DND-41 (cell line): ENCODE results near the gene HSF4.

Experiments
- EZH2 ChIP-seq: IDR thresholded peaks from 3 replicates; pipeline ENCODE4 v1.6.1; 2012; ENCODE audit warnings: borderline replicate concordance, low read depth, mild to moderate bottlenecking, moderate library complexity, low read length, inconsistent platforms; ENCODE audit not compliant: severe bottlenecking
- TF ChIP-seq, protein P1 (sequence below): IDR thresholded peaks from 2 replicates; pipeline ENCODE4 v1.5.1; 2012; ENCODE audit warnings: borderline replicate concordance, low read length, moderate library complexity, mild to moderate bottlenecking; ENCODE audit not compliant: poor library complexity, severe bottlenecking; ENCODE audit errors: extremely low read depth

DNA sequence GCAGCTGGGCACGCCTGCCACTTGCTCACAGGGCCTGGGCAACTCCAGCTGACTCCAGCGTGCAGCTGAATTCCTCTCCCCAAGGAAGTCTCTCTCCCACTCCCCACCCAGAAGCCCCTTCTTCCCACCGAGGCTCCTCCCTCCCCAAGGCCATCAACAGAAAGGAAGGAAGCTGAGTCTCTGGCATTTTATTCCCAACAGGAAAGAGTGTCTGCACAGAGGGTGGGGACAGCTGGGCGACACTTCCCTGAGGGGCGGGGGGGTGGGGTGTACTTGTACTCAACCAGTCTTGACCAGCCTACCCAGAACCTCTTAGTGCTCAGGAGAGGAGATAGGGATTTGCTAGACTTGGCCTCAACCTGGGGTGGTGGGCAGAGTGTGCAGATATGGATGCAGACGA lies 25.5 kb downstream of the HSF4 start, which contains the start of gene EXOC3L1:
- TF ChIP-seq, protein P1, sequence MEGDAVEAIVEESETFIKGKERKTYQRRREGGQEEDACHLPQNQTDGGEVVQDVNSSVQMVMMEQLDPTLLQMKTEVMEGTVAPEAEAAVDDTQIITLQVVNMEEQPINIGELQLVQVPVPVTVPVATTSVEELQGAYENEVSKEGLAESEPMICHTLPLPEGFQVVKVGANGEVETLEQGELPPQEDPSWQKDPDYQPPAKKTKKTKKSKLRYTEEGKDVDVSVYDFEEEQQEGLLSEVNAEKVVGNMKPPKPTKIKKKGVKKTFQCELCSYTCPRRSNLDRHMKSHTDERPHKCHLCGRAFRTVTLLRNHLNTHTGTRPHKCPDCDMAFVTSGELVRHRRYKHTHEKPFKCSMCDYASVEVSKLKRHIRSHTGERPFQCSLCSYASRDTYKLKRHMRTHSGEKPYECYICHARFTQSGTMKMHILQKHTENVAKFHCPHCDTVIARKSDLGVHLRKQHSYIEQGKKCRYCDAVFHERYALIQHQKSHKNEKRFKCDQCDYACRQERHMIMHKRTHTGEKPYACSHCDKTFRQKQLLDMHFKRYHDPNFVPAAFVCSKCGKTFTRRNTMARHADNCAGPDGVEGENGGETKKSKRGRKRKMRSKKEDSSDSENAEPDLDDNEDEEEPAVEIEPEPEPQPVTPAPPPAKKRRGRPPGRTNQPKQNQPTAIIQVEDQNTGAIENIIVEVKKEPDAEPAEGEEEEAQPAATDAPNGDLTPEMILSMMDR: no peak
- TF ChIP-seq EZH2: no peak
